T-helper 1 cell (primary cell): Measurements from ENCODE around the gene FTCDNL1.

Experiments used
- DNase-seq, 5 donors: peaks; one replicate each; pipeline ENCODE4 v3.0.0-alpha.2; 2012 to 2020
- total RNA-seq, 4 donors: gene quantifications; one replicate each; lab custom pipeline; 2026; lab: John Stamatoyannopoulos, UW

Gene FTCDNL1
- 0 to 3.0 (median 2.5) reads per million in 4 donors for total RNA-seq

DNA sequence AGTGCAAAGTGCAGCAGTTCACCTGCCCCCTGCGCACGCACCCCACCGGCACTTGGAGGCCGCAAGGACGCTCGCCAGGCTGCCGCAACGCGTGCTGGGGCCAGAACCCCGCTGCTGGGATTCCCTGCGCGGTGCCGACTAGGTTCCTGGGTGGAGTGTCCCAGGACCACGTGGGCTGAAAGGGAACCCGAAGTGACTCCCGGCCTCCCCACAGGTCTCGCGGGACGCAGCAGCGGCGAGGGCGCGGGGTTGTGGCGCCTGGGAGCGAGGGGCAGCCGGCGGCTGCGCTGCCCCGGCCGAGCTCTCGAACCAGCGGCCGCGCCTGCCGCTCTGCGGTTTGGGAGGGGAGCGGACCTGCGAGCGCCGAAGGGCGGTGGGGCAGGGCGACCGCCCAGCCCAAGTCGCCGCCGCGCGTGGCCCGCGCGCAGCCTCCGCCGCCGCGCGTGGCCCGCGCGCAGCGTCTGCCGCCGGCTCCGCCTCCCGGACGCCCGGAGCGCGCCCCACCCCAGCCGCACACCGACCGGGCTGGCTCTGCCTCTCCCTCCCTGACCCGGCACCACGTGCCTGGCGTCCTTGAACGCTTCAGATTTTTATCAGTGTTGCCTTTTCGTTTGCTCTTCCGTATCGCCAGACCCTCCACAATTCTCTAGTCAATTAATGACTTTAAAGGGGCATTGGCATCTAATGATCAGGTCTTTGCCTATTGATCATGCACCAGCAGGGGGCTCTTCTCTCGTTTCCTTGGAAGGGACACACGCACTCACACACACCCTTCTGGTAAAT lies at the start of gene FTCDNL1:
FTCDNL1 (minus strand) TSS at position 475 of the 783 bp plus-strand sequence. CDS start 2,230 bp downstream, outside the sequence.
- DNase-seq = peak; percentile 19 to 65 (median 47)

GRCh38 chr2:199896617-199897016 lies 45.6 kb upstream of the FTCDNL1 start:
- DNase-seq = no peak

DNA sequence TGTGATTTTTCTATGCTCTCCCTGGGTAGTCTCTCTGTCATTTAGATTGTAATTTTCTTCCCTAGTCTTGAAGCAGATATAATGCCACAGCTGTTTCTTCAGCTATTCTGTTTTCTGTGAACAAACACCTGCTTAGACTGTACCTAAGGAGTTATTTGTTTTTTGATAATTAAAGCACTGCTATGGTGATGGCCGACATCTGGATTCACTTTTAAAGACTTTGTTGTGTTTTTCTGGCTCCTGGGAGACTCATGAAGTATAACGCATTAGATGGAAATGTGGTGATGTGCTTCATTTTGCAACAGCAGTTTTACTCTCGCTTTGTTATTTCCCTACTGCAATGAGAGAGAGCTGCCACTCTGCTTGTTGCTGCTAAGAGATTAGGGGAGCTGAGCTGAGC lies 44.4 kb upstream of the FTCDNL1 start:
- DNase-seq = no peak

DNA sequence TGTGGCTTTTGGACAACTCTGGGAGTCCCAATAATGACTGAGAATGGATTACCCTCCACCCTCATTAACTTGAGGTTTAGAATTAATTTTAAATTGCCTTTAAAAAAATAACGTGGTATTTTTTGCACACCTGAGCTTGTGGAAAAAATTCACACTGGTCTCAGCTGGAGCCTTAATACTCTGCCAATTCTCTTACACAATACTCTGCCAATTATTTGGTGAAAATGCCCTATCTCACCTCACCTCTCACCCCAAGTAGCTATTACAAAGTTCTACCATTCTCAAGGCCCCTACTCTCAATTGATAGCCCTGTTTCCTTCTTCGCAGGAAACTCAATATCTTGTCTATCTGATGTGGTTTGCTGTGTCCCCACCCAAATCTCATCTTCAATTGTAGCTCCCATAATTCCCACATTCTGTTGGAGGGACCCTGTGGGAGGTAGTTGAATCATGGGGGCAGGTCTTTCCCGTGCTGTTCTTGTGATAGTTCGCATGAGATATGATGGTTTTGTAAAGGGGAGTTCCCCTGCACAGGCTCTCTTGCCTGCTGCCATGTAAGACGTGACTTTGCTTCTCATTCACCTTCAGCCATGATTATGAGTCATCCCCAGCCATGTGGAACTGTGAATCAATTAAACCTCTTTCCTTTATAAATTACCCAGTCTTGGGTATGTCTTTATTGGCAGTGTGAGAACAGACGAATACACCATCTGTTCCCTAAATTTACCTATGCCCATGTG lies 32.7 kb upstream of the FTCDNL1 start:
- DNase-seq = no peak

DNA sequence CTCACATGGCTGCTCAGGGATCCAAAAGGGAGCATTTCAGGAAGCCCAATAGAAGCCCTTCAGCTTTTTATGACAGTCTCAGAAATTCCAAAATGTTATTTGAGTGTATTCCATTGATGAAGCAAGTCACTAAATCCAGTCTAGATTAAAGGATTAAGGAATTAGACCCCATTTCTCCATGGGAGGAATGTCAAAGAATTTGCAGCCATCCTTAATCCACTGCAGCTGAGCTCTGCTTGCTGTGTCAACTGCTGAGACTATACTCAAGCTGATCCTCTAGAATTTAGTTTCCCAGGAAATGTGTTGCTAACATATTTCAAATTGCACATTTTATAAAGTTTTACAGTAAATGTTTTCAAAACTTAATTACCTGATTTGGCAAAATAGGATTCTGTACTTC lies 31.7 kb upstream of the FTCDNL1 start:
- DNase-seq = no peak

DNA sequence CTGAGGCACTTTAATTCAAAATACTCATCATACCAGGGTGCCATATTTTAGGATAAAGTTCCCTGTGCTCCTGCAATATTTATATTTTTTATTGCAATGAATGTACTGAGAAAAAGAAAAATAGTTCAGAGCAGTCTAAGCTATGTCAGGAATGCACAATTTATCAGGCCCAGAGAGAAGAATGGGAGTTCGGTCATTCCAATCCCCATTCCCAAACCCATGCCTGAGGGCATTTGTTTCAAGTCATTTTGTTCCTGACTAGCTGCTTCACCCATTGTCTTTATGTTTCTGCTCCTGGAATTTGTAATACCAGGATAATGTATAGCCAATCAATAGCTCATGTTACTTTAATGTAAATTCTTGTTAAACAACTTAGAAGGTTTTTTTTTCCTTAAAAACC lies 24.4 kb upstream of the FTCDNL1 start:
- no peak for DNase-seq

GRCh38 chr2:199874209-199874608 lies 23.2 kb upstream of the FTCDNL1 start:
- no peak for DNase-seq

GRCh38 chr2:199870581-199870980 lies 19.6 kb upstream of the FTCDNL1 start:
- no peak for DNase-seq

GRCh38 chr2:199869653-199870052 lies 18.7 kb upstream of the FTCDNL1 start:
- no peak for DNase-seq

DNA sequence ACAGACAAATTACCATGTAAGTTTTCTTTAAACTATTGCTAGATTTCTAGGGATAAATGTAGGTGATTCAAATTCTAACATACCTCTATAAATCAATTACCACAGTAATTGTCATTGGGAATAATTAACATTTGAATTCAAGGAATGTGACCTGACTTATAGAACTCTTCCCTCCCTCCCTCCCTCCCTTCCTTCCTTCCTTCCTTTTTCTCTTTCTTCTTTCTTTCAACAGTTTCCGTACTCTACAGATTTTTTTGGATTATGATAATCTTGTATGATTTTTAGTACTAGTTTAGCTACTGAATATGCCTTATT lies 18.2 kb upstream of the FTCDNL1 start:
- DNase-seq = no peak

DNA sequence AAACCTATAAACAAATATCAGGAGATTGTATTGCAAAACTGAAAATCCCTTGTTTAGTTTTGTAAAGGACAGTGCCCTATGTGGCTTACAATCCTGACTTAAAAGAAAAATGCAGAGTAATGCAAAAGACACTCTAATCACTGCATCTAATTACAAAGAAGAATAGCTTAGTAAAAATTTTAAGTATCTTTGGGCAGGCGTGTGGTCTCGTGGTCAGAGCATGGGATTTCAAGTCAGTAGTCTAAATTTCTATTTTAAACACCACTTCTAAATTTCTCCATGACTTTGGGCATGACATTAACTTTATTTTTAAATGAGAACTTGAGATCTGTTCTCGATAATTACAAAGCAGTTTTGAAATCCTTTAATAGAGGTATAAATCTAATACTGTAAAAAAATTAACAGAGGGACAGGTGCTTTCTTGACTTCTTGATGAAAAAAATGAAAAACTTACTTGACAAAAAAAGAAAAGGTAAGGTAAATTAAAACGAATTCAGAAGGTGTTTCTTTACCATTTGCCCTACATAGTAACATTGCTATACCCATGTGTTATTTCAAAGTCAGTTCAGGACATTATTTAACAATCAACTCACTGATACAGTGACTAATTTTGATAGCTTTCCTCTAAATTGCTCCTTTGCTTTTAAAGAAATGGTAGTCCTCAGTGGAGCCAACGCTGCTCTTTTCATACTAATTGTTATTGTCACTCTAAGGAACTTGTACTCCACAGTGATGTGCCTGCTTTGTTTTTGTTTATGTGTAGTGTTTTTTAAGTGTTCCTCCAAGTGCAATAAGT lies 17.6 kb upstream of the FTCDNL1 start:
- no peak for DNase-seq

DNA sequence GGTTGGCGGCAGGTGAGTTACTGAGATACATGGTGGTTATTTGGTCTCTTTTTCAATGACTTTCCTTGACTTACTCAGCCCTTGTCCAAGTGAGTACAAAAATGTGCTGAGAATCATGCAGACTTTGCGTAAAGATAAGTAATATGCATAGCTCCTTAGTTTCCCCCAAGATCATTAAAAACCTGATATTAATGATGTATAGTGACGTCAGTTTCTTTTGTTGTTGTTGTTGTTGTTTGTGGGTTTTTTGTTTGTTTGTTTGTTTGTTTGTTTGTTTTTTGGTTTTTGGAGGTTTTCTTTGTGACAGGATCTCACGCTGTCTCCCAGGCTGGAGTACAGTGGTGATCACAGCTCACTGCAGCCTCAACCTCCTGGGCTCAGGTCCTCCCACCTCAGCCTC lies 14.9 kb upstream of the FTCDNL1 start:
- no peak for DNase-seq

- no peak for DNase-seq
Measured at GRCh38 chr2:199862788-199863187, 11.8 kb upstream of the FTCDNL1 start.

DNA sequence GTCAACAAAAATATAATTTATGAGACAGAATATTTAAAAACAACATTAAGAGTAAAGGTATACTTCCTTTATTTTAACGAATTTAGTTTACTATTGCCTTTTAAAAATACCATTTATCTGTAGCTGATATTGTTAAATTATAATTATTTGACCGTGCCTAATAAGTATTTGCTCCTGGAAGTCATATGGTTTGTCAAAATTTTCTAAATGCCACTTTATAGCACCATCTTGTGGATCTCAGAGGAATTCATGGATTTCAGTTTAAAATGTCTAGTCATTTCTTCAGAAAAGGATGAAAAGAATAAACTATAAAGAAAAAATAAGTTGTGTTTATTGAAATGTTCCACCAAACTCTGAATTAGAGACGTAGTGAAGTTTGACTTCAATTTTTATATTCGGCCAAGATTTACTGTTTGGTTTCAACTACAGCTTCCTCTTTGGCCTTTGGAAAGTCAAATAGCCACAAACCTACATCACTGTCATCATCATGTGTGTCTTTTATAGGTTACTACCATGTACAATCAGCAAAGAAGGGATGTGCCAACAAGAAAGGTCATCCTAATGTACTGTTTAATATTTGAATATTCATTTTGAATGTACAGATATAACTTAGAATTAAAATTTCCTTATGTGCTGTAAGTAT lies 10.3 kb upstream of the FTCDNL1 start:
- DNase-seq = no peak

GRCh38 chr2:199855812-199856211 lies 4.8 kb upstream of the FTCDNL1 start:
- no peak for DNase-seq

DNA sequence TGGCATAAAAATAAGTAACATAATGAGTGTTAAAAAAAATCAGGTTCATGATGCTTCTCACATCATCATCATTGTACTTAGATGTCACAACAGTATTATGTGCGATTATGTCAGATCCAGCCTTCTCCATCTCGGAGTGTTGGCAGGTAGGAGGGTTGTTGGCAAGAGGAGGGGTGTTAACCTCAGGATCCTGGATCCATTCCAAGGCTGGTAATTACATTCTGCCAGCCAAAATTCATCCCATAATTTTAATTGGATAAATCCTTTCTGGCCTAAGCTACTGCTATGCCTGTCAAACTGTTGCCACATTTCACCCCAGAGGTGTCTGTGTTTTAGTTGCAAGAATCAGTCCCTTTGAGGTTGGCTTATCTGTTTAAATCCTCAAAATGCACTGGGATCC lies 891 bp upstream of the FTCDNL1 start:
- no peak for DNase-seq

DNA sequence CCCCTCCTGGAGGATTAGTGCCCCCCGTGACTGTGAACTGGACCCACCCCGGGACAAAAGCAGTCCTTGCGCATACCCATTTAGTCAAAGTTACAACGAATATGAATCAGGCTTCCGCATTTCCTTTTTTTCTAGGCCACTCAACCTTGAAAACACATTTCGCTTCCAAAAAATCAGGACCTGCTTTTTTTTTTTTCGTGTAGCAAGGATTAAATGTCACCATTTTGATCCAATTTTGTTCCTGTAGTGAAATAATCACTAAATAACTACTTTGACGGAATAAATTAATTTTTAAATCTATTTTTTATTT lies 464 bp upstream of the FTCDNL1 start:
- DNase-seq = no peak

DNA sequence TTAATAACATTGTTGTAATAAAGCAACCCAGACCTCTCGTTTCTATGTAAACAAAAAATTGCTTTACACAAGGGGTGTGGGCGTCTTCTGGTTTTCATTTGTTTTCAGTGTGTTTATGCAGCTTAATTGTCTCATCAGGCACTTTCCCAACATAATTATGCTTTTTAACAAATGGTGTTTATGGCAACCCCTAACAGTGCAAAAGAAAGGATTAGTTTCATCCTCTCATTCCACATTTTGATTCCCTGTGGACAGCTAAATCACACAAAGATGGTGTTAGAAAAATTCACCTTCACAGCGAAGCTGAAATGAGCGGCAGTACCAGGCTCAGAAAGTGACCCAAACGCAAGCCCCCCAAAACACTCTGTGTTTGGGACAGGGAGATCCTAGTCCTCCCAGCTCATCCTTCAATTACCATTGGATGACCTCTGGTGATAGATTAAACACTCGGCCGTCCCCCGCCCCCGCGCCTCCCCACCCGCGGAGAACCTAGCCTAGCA lies 724 bp downstream of the FTCDNL1 start:
- DNase-seq = no peak

GRCh38 chr2:199848389-199849130 lies 2.4 kb downstream of the FTCDNL1 start:
- DNase-seq = no peak

DNA sequence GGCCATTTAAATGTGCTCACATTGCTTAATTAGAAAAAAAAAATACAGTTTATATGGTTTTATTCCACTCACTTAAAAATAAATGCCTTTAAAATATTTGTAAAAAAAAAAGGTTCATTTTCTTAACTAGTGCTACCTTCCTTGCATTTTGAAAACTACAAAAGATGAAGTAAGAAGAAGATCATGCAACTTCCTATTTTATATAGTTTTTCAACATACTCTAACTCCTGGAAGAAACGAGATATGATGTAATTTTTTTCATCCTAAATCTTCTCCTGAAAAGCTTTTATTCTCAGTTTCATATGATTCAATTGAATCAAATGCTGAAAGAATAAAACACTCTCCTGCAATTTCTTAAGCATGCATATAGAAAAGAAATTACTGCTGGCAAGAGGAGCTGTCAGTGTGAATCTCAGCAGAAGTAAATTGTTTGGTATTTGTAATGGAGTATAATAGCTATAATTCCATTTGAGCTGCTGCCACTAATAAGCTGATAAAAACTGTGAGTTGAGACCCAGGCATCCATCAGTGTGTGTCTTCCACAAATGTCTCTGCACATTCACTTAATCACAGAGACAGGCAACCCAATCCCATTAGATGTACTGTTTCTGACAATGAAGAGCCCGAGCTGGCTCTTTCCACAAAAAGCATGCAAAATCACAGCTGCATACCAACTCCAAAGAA lies 3.7 kb downstream of the FTCDNL1 start:
- DNase-seq = no peak

DNA sequence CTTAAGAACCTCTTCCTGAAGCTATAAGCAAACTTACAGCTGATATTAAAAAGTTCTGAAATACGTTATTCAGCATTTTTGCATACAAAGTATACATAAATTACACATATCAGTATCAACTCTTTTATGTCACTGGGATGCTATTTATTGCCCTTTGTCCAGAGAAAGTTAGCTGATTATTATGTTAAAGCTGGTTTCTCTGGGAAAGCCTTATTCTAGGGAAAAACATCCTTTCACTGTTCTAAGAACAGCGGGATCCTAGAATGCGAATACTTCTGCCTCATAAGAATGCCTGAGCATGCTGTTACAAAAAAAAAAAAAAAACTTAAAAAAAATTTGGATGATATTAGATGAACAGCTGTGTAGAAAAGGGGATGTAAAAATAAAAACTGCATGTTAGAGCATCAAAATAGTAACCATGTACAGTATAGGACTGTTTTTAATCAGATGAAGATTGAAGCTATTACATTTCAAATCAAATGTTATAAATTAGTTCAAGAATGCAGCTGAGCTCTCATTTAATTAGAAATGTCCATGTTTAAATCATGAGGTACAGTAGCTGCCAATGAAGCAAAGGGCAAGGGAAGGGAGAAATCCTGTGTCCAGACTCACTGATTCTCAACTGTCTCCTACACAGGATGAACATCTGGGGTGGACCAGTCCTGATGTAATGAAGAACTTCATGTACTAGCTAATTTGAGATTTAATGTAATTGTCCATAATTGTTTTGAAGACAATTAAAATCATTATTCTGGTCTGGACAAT lies 8.2 kb downstream of the FTCDNL1 start:
- no peak for DNase-seq
